ENCODE measurements around the gene MKRN2. TPM values are rescaled to one million over a fixed set of nuclear protein-coding genes. Genes with fewer than 3 reads are reported as not detected.

The MKRN2 gene
- total RNA-seq, 6 donors from 2014 or later = 15.7 to 33.3 (median 23.4) TPM

- Histone ChIP-seq H3K9me3 (no peaks in the 10 kb centered on the region), H3K36me3 (no peaks in the 10 kb centered on the region), H3K27ac (no peak overlapping the region), H3K4me1 (peaks cover 18 to 36% (median 26%) of the 10 kb centered on the region in 4 donors), H3K4me3 (peak overlapping the region; percentile 20 to 46 (median 38)), H3K27me3 (peaks cover 0 to 2% (median 0%) of the 10 kb centered on the region in 4 donors)
- TF ChIP-seq POLR2AphosphoS5 (IDR thresholded peaks at IDR 0.05) = no peak
- no peak for TF ChIP-seq POLR2A (IDR thresholded peaks at IDR 0.05)
- no peak for TF ChIP-seq EP300 (IDR thresholded peaks at IDR 0.05)
- TF ChIP-seq, protein P1, sequence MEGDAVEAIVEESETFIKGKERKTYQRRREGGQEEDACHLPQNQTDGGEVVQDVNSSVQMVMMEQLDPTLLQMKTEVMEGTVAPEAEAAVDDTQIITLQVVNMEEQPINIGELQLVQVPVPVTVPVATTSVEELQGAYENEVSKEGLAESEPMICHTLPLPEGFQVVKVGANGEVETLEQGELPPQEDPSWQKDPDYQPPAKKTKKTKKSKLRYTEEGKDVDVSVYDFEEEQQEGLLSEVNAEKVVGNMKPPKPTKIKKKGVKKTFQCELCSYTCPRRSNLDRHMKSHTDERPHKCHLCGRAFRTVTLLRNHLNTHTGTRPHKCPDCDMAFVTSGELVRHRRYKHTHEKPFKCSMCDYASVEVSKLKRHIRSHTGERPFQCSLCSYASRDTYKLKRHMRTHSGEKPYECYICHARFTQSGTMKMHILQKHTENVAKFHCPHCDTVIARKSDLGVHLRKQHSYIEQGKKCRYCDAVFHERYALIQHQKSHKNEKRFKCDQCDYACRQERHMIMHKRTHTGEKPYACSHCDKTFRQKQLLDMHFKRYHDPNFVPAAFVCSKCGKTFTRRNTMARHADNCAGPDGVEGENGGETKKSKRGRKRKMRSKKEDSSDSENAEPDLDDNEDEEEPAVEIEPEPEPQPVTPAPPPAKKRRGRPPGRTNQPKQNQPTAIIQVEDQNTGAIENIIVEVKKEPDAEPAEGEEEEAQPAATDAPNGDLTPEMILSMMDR (IDR thresholded peaks at IDR 0.05) = no peak
- peak in 1 of 2 donors; percentile 52 for DNase-seq
- WGBS, 2 donors = 5% methylated on average over 20 to 26 of the region's 26 CpGs
- ATAC-seq (ENCODE audit: low FRiP score in 2 of 2) = no peak
These were observed 2.9 kb upstream of the MKRN2 start for GRCh38 chr3:12553921-12554391.

- Histone ChIP-seq H3K4me3 (peak overlapping the region; percentile 42 to 95 (median 80)), H3K4me1 (peaks cover 23 to 55% (median 42%) of the 10 kb centered on the region in 4 donors), H3K36me3 (no peaks in the 10 kb centered on the region), H3K9me3 (no peaks in the 10 kb centered on the region), H3K27me3 (peaks cover 0 to 2% (median 0%) of the 10 kb centered on the region in 4 donors), H3K27ac (peak overlapping the region; percentile 94 to 96 (median 96))
- 1 to 8% methylated on average over 8 of the region's 8 CpGs for WGBS, 2 donors
- TF ChIP-seq EP300 (IDR thresholded peaks at IDR 0.05) = no peak
- ATAC-seq (ENCODE audit: low FRiP score in 2 of 2) (peak; percentile 10 to 25), DNase-seq (no peak)
These were observed 585 bp upstream of the MKRN2 start for GRCh38 chr3:12556314-12556689.

GRCh38 chr3:12557473-12558100, 700 bp downstream of the MKRN2 start:
- Histone ChIP-seq H3K27ac (peak overlapping the region; percentile 94 to 96 (median 96)), H3K36me3 (no peaks in the 10 kb centered on the region), H3K4me3 (peak overlapping the region; percentile 42 to 95 (median 80)), H3K9me3 (no peaks in the 10 kb centered on the region), H3K27me3 (no peaks in the 10 kb centered on the region), H3K4me1 (peaks cover 23 to 55% (median 46%) of the 10 kb centered on the region in 4 donors)
- TF ChIP-seq, protein P1 (IDR thresholded peaks at IDR 0.05) = no peak
- no peak for TF ChIP-seq POLR2AphosphoS5 (IDR thresholded peaks at IDR 0.05)
- TF ChIP-seq EP300 (IDR thresholded peaks at IDR 0.05) = no peak
- no peak for ATAC-seq (ENCODE audit: low FRiP score in 2 of 2)
- 1 to 3% methylated on average over 18 of the region's 18 CpGs for WGBS, 2 donors
- no peak for DNase-seq

- Histone ChIP-seq H3K27ac (peak overlapping the region in 1 of 4 donors; percentile 6), H3K4me1 (peaks cover 23 to 57% (median 44%) of the 10 kb centered on the region in 4 donors), H3K4me3 (peak overlapping the region in 1 of 4 donors; percentile 77), H3K9me3 (no peaks in the 10 kb centered on the region), H3K27me3 (no peaks in the 10 kb centered on the region), H3K36me3 (no peaks in the 10 kb centered on the region)
- DNase-seq = no peak
- TF ChIP-seq EP300 (IDR thresholded peaks at IDR 0.05) (no peak), POLR2AphosphoS5 (IDR thresholded peaks at IDR 0.05) (no peak), POLR2A (IDR thresholded peaks at IDR 0.05) (no peak)
- TF ChIP-seq, protein P1 (IDR thresholded peaks at IDR 0.05) = no peak
- 70 to 77% methylated on average over 4 of the region's 4 CpGs for WGBS, 2 donors
- no peak for ATAC-seq (ENCODE audit: low FRiP score in 2 of 2)
These were observed 1.8 kb downstream of the MKRN2 start for GRCh38 chr3:12558706-12559105.

DNA sequence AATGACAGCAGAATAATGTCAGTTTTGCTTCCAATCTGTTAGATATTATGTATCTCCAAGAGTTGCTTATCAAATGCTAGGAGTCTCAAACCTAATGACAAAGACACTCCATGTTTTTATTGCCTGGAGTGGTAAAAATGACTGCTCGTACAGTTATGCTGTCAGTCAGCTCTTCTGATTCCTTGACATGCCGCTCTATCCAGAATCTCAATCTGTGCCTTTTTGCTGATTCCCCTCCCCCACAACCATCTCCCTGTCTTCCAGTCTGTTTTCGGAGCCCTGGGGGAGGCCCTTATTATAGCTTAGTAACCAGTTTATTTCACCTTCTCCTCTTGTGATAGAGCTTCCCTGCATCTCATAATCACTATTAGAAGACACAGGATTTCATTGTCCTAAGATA, 2.6 kb downstream of the MKRN2 start:
- H3K27me3 ChIP-seq = no peaks in the 10 kb centered on the region
- no peak overlapping the region for H3K27ac ChIP-seq
- TF ChIP-seq EP300 (IDR thresholded peaks at IDR 0.05) = no peak
- no peak for TF ChIP-seq POLR2A (IDR thresholded peaks at IDR 0.05)
- no peak for ATAC-seq (ENCODE audit: low FRiP score in 2 of 2)
- no peak overlapping the region for H3K4me3 ChIP-seq
- H3K4me1 ChIP-seq = peaks cover 23 to 49% (median 40%) of the 10 kb centered on the region in 4 donors
- H3K36me3 ChIP-seq = no peaks in the 10 kb centered on the region
- H3K9me3 ChIP-seq = no peaks in the 10 kb centered on the region
- 85 to 93% methylated on average over 3 of the region's 3 CpGs for WGBS, 2 donors
- no peak for DNase-seq
